HG03064 (cell line): Measurements from ENCODE around the gene ATP23.

Experiments
- ATAC-seq: cut with Tn5 transposase; IDR thresholded peaks from one replicate; pipeline ENCODE4 v1.9.1; 2021; ENCODE audit warnings: low read depth; ENCODE audit not compliant: unreplicated experiment

Gene ATP23

DNA sequence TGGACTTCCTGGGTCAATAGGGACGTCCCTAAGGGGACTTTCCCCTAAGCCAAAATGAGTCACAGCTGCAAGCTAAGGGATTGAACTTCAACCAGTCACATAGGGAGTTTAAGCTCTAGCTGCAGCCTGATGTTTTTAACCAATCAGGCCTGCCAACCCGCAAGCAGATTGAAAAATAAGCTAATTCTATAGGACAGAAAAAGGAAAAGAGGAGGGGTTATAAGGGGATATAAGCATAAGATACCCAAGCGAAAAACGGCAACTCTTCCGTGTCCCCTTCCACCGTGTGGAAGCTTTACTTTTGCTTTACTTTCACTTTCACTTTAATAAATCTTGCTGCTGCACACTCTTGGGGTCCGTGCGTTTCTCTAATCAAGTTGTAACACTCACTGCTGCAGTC lies 24.4 kb downstream of the ATP23 start:
- no peak for ATAC-seq

DNA sequence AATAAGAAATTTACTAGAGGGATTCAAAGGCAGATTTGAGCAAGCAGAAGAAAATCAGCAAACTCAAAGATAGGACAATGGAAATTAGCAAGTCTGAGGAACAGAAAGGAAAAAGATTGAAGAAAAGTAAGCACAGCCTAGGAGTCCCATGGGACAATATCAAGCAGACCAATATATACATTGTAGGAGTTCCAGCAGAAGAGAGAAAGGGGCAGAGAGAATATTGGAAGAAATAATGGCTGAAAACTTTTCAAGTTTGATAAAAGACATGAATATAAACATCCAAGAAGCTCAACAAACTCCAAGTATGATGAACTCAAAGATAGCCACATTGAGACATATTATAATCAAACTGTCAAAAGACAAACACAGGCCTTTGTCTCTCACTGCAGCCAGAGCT lies 25.2 kb downstream of the ATP23 start:
- no peak for ATAC-seq

DNA sequence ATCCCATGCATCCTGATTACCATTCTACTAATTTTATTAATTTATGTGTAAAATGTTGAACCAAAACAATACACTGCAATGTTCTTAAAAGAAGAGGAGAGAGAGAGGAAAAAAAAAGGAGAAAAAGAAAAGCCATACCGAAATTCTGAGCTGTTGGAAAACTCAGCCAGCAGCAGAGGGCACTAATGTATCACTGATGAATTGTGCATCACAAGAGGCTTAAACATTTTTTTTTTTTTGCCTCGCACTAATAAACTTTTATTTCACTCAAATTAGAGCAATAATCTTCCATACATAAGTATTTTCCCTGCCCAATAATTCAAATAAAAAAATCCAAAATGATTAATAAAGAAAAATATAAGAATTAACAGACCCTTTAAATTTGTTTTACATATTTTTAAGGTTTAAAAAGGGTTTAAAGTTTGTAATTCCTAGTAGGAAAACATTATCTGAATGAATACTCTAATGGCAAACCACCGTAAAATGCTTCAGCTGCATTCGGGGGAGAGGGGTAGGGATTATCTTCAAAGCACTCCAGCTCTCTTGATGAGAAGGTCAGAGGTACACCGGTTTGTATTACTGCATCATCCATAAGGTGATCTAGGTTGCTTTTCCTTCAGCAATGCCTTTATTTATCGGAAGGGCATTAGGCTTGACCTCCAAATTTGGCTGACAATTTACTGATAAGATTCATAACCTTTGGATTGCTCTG lies 41.9 kb downstream of the ATP23 start:
- ATAC-seq: no peak

DNA sequence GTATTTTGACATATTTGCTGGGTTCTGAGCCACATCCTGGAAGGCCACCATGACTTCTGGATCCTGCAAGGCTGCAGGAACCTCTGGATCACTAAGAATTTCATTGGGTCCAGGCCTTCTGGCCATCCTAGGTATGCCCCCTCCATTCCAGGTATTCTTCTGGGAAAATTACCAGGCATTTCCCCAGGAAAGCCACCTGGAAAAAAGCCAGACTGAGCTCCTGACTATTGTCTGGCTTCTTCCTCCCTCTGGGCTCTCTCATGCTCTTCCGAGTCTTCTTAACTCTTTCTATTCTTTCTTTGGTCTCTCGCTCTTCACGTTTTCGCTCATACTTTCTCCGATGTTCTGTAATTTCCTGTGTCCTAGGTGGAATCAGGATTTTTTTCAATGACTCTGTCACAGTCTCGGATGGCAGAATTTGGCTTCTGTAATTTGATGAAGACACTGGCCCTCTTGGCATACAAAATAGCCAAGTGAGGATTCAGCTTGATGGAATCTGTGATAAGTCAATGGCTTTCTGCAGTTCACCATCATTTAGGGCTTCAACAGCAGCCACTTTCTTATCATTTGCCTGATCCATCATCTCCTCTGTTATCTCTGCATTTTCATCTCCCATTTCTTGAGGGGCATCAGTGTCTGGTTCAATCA lies 42.6 kb downstream of the ATP23 start:
- ATAC-seq: no peak

DNA sequence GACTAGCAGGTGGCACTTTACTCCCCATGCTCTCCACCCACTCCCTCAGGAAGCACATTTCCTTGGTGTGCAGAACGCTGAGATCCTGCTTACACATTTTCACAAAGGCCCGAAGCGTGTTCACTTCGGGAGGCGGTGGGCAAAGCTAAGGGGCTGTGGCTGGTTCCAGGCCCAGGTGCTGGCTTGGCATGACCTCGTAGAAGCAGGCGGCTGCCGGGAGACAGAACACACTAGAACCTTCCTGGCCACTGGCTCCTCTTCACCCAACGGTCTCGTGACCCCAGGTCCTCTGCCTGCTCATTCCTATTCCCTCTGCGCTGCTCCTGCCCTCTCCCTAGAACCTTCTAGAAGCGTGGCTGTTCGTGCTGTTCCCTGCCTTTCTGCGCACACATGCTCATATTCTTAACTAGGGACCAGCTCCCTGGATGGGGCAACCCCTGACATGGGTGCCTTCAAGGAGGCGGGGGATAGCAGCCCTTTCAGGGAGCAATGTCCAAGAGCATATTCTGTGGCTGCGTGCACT lies 43.3 kb downstream of the ATP23 start:
- ATAC-seq: no peak

DNA sequence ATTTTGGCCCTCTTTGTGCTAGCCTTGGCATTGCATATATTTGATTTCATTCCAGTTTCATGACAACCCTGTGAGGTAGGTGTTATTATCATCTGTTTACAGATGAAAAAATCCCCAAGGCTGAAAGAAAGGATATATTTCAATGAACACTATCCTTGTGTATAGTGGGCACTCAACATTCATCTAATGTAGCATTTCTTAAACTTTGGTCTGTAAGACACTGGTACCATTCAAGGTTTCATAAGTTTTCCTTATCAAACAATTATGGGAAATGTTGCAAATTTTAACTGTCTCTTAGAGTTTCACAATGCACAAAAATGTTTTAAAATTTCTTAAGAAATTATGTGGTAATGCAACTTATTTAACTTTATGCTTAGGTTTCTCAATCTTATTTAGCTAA lies 44.3 kb downstream of the ATP23 start:
- ATAC-seq: no peak

DNA sequence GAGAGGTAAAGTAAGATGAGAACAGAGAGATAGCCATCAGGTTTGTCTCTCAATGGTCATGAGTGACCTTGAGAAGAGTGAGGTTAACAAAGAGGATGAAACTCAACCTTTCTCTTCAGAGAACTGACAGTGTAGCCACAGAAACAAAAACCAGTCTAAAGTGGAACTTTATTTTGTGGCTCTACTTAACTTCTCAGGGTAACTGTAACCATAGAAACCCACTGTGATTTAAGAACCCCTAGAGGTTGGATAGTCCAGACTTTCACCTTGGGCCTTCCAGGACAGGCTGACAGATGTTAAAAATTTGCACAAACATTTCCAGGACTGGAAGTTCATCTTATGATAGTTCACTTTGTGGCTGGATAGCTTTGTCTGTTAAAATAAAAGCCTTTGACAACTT lies 48.5 kb downstream of the ATP23 start:
- no peak for ATAC-seq

DNA sequence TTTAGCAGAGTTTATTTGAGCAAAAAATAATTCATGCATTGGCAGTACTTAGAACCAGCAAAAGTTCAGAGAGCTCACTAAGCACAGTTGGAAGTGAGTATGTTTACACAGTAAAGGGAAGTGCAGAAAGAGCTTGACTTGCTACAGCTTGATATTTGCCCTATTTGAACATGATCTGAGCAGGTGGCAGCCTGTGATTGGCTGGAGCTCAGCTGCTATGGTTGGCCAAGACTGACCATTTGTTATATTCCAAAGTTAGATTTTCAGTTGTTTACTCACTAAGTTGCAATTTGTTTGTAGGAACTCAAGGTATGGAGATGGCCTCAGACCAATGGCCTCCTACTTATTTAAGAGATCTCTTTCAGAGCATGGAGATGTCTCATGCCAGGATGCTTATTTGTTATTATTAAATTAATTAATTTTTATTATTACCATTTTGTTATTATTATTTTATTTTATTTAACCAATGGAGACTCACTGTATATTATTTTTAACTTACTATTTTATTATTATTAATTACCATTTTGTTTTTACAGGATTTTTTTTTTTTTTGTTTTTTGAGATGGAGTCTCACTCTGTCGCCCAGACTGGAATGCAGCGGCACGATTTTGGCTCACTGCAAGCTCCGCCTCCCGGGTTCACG lies 49.0 kb downstream of the ATP23 start:
- no peak for ATAC-seq

DNA sequence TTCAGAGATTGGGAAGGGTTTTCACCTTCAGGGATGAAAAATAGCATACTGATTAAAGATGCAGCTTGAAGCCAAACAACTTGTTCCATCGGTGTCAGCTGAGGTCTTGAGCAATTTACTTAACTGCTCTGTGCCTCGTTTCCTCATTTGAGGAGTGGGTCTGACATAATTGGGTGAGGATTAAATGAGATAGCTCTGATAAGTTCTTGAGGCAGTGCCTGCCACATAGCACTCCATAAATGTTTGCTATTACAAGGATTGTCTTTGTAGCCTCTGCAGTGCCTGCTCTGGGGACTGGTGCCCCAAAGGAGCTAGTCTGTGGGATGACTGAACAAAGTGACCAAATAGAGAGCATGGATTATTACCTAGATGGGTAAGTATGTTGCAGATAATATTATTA lies 50.6 kb downstream of the ATP23 start:
- ATAC-seq: no peak

DNA sequence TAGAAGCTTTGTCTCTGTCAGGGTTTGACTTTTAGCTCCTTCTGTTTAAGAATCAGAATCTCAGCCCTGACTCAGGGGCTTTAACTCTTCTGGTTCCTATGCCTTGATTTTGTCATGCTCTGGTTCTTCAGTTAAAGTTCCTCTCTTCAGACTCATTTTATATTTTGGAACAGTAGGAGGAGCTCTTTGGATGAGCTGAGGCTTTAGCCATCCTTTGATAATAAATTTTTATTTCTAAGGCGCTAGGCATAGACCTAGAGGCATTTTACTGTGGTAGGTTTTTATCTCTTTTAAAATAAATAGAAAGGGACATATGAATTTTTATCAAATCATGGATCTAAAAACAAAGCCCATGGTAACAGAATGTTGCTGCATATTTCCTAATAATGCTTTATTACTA lies 51.7 kb downstream of the ATP23 start:
- ATAC-seq: no peak

DNA sequence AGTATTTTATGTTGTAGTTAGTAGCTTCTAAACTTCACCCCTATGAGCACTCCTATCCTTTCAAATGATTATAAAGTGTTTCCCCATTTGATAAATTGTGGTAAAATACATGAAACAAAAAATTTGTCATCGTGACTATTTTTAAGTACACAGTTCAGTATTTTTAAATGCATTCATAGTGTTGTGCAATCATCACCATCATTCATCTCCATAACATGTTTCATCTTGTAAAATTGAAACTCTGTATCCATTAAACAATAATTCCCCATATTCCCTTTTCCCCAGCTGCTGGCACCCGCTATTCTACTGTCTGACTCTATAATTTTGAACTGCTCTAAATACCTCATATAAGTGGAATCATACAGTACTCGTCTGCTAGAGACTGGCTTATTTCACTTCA lies 52.5 kb downstream of the ATP23 start:
- no peak for ATAC-seq

DNA sequence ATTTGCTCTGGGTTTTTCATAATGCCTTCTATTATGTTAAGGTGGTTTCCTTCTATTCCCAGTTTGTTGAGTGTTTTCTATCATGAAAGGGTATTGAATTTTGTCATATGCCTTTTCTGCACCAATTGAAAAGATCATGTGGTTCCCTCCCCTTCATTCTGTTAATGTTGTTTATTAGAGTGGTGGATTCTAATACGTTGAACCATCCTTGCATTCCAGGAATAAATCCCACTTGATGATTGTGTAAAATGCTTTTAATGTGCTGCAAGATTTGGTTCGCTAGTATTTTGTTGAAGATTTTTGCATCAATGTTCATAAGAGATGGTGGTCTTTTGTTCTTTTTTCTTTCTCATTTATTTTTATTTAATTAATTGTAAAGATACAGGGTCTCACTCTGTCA lies 55.2 kb downstream of the ATP23 start:
- ATAC-seq: no peak

DNA sequence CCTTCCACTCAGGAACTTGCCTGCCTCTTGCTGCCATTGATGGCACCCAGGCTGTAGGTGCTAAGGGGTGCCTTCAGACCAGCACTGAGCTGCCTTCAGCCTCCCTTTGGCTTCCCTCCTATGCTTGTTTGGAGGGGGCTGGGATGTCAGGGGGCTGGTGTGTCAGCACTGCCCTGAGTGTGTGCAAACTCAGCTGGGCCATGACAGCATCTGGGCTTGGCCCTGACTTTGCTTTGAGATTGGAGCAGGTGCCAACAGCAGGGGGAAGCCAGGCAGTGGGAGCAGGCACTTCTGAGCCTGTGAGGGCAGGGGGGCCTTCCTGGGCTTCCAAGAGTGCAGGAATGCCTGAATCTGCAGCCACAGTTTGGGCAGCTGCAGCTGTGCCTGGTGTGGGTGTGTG lies 56.9 kb downstream of the ATP23 start:
- ATAC-seq: no peak

DNA sequence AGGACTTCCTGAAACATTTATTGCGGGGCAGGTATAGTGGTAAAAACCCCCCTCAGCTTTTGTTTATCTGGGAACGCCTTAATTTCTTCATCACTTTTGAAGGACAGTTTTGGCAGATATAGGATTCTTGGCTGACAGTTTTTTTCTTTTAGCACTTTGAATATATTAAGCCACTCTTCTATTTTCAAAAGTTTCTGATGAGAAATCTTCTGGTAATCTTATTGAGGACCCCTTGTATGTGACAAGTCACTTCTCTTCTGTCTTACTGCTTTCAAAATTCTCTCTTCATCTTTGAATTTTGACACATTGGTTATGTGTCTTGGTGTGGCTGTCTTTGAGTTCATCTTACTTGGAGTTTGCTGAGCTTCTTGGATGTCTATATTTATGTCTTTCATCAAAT lies 59.1 kb downstream of the ATP23 start:
- no peak for ATAC-seq

DNA sequence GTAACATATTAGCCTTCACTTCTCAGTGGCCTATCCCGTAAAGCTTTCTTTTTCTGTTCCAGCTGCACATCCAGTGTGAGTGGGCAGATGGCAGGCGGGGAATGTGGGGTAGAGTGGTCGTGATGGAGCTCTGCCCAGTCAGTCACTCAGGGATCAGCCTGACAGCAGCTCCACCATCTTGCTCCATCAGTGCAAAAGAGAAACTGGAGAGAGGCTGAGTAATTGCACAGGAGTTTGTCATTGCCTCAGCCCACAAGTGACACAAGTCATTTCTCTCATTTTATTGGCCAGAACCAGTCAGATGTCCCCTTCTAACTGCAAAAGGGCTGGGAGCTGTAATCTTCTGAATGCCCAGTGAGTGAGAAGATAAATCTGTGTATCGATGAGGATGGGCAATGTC lies 66.5 kb downstream of the ATP23 start:
- no peak for ATAC-seq

DNA sequence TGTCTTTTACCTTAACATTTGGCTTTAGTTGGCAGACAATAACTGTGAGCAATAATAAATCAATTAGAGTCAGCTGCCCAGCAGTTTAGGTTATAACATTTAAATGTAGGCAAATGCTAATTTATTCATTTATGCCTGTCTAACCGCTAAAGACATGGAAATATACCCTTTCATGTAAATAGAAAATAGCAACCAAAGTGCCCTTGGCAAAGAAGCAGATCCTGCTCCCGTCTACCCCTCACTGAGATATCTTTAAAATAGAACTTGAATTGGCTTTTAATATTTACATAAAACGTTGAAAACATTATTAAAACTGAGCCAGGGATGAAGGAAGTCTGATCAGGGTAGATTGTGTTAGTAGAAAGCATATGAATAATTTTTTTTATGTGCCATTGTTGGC lies 67.3 kb downstream of the ATP23 start:
- no peak for ATAC-seq
